Sigmoid colon (tissue), 7 donors: Measurements from ENCODE around the gene ZCCHC17. TPM values are rescaled to one million over a fixed set of nuclear protein-coding genes. Genes with fewer than 3 reads are reported as not detected.

Experiments
- DNase-seq: peaks from one replicate; pipeline ENCODE4 v3.0.0-alpha.2; 2019
- H3K27ac ChIP-seq, 4 donors: fragments of 200-600 bp; sonication (generic); one replicate each; pipeline ENCODE4 v1.5.1; 2016 to 2019; ENCODE audit warnings: mild to moderate bottlenecking in 1 of 4
- H3K27me3 ChIP-seq, 3 donors: fragments of 200-600 bp; sonication (generic); one replicate each; pipeline ENCODE4 v1.5.1; 2019; ENCODE audit warnings: mild to moderate bottlenecking in 1 of 3
- H3K36me3 ChIP-seq, 4 donors: fragments of 200-600 bp; sonication (generic); one replicate each; pipeline ENCODE4 v1.5.1; 2016 to 2019
- H3K4me1 ChIP-seq, 4 donors: fragments of 200-600 bp; sonication (generic); one replicate each; pipeline ENCODE4 v1.5.1; 2017 to 2019
- H3K4me3 ChIP-seq, 4 donors: fragments of 200-600 bp; sonication (generic); one replicate each; pipeline ENCODE4 v1.5.1; 2017 to 2019; ENCODE audit warnings: mild to moderate bottlenecking in 2 of 4, moderate library complexity in 1 of 4
- H3K9me3 ChIP-seq, 4 donors: fragments of 200-600 bp in 3 of 4; sonication (generic) in 3 of 4; one replicate each; pipeline versions ENCODE4 v1.5.1 to v1.6.1; 2013 to 2019
- EP300 ChIP-seq, 4 donors: sonication (generic); formaldehyde crosslinking; IDR thresholded peaks; one replicate each; pipeline ENCODE4 v1.6.1; 2017; ENCODE audit warnings: antibody characterized with exemption in 4 of 4
- POLR2A ChIP-seq, 2 donors: fragments of 450-650 bp; IDR thresholded peaks; one replicate each; pipeline ENCODE4 v1.6.1; 2016; ENCODE audit warnings: antibody characterized with exemption in 2 of 2, mild to moderate bottlenecking in 2 of 2, moderate library complexity in 2 of 2
- POLR2AphosphoS5 ChIP-seq, 4 donors: sonication (generic); formaldehyde crosslinking; IDR thresholded peaks; one replicate each; pipeline ENCODE4 v1.6.1; 2017; ENCODE audit warnings: antibody characterized with exemption in 4 of 4
- WGBS, 2 donors: extraction: QIAGEN DNeasy Blood & Tissue Kit; methylation state at CpG; one replicate each; pipeline ENCODE4 v1.1.7; 2013; 5-methylcytosine and 5-hydroxymethylcytosine counted together
- intact Hi-C: fragments of 100-400 bp; cut with DNase I; formaldehyde crosslinking; loops from one replicate; pipeline ENCODE4 v1.15.1; 2023
- polyA plus RNA-seq, 3 donors: library from polyadenylated mRNA; stranded (reverse); fragments of 200-250 nt; gene quantifications; one replicate each; pipeline ENCODE4 v1.2.3, GENCODE V29; 2013
- total RNA-seq, 4 donors: library from RNA; depleted of rRNA; stranded (reverse); fragments of >200 nt; gene quantifications; one replicate each; pipeline ENCODE4 v1.1.0, GENCODE V29; 2016
- TF ChIP-seq, protein P1 (sequence below), 4 experiments: fragments of 450-650 bp in 3 of 4; fragments of 200-600 bp in 1 of 4; IDR thresholded peaks; one replicate each; pipeline ENCODE4 v1.5.1; 2016 to 2019; ENCODE audit warnings: antibody characterized with exemption in 4 of 4, mild to moderate bottlenecking in 3 of 4, moderate library complexity in 2 of 4
- donor health status: healthy with polysubstance abuse.
- donor health status: Bipolar disorder and iron deficiency.
- donor health status: healthy.

The ZCCHC17 gene
- total and polyA plus RNA-seq, 7 donors: 23.3 to 35.4 (median 29.9) TPM

DNA sequence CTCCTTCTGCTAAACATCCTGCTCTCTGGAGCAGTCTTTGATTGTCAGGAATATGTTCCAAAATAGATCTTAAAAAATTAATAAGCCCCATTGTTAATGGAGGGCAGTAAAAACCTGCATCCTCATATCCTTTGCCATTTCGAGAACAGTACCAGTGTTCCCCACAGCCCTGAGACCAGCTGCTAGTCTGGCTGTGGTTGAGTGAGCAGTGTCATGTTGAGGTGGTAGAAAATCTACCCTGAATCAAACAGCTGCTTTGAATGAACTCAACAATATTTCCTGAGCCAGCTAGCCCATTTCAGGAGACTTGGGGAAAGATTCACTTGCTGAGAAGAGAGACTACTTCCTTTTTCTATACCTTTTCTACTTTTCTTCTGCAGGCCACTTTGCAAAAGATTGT lies 51.6 kb downstream of the ZCCHC17 start:
- WGBS, 2 donors: 77 to 92% methylated on average over 1 of the region's 1 CpG
- Histone ChIP-seq H3K4me3 (no peak overlapping the region), H3K9me3 (no peaks in the 10 kb centered on the region), H3K4me1 (no peaks in the 10 kb centered on the region), H3K27me3 (no peaks in the 10 kb centered on the region), H3K27ac (no peak overlapping the region), H3K36me3 (peaks cover 4 to 72% (median 16%) of the 10 kb centered on the region in 4 donors)
- intact Hi-C loops: no loop called here
- DNase-seq: no peak
- TF ChIP-seq EP300 (IDR thresholded peaks at IDR 0.05): no peak
- TF ChIP-seq POLR2AphosphoS5 (IDR thresholded peaks at IDR 0.05): no peak
- TF ChIP-seq, protein P1, sequence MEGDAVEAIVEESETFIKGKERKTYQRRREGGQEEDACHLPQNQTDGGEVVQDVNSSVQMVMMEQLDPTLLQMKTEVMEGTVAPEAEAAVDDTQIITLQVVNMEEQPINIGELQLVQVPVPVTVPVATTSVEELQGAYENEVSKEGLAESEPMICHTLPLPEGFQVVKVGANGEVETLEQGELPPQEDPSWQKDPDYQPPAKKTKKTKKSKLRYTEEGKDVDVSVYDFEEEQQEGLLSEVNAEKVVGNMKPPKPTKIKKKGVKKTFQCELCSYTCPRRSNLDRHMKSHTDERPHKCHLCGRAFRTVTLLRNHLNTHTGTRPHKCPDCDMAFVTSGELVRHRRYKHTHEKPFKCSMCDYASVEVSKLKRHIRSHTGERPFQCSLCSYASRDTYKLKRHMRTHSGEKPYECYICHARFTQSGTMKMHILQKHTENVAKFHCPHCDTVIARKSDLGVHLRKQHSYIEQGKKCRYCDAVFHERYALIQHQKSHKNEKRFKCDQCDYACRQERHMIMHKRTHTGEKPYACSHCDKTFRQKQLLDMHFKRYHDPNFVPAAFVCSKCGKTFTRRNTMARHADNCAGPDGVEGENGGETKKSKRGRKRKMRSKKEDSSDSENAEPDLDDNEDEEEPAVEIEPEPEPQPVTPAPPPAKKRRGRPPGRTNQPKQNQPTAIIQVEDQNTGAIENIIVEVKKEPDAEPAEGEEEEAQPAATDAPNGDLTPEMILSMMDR (IDR thresholded peaks at IDR 0.05): no peak
- TF ChIP-seq POLR2A (IDR thresholded peaks at IDR 0.05): no peak

DNA sequence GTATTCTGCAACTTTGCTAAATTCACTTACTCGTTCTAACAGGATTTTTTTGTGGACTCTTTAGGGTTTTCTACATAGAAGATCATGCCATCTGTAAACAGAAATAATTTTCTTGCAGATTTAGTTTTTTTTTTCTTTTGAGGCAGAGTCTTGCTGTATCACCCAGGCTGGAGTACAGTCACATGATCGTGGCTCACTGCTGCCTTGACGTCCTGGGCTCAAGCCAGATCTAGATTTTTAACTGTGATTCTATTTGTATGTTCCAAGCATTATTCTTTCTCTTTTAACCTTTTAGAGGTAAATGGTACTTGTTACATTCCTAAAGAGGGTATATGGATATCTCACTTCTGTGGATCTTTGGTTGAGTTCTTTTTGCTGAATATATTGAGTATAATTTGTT lies 57.5 kb downstream of the ZCCHC17 start:
- Histone ChIP-seq H3K9me3 (no peaks in the 10 kb centered on the region), H3K36me3 (peaks cover 4 to 62% (median 10%) of the 10 kb centered on the region in 4 donors), H3K27ac (no peak overlapping the region), H3K4me3 (no peak overlapping the region), H3K4me1 (no peaks in the 10 kb centered on the region), H3K27me3 (no peaks in the 10 kb centered on the region)
- intact Hi-C loops: no loop called here
- WGBS, 2 donors: 75 to 88% methylated on average over 3 of the region's 3 CpGs
- DNase-seq: no peak
- TF ChIP-seq POLR2AphosphoS5 (IDR thresholded peaks at IDR 0.05) (no peak), EP300 (IDR thresholded peaks at IDR 0.05) (no peak), POLR2A (IDR thresholded peaks at IDR 0.05) (no peak)
- TF ChIP-seq, protein P1 (IDR thresholded peaks at IDR 0.05): no peak

DNA sequence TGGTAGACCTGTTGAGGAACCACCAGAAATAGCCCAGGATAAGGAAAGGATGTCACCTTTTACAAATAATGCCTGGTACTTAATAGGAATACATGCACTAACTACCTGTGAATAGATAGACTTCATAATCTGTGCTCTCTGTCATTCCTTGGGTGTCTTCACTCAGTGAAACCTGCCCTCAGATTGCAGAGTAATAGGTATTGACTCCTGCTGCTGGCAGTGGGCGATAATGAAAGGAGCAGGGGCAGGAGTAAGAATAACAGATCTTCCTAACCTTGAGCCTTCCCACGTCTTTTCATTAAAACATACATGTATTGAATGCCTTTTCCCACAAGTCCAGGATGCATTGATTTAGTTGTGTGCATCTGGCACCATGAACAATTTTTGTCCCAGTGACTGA lies 59.6 kb downstream of the ZCCHC17 start:
- H3K27ac ChIP-seq: no peak overlapping the region
- TF ChIP-seq, protein P1 (IDR thresholded peaks at IDR 0.05): no peak
- TF ChIP-seq EP300 (IDR thresholded peaks at IDR 0.05) (no peak), POLR2AphosphoS5 (IDR thresholded peaks at IDR 0.05) (no peak), POLR2A (IDR thresholded peaks at IDR 0.05) (no peak)
- peaks cover 4 to 53% (median 7%) of the 10 kb centered on the region in 4 donors for H3K36me3 ChIP-seq
- H3K4me3 ChIP-seq: no peak overlapping the region
- intact Hi-C loops: no loop called here
- no peaks in the 10 kb centered on the region for H3K9me3 ChIP-seq
- DNase-seq: no peak
- H3K4me1 ChIP-seq: no peaks in the 10 kb centered on the region
- H3K27me3 ChIP-seq: no peaks in the 10 kb centered on the region
- 93 to 99% methylated on average over 2 of the region's 2 CpGs for WGBS, 2 donors

DNA sequence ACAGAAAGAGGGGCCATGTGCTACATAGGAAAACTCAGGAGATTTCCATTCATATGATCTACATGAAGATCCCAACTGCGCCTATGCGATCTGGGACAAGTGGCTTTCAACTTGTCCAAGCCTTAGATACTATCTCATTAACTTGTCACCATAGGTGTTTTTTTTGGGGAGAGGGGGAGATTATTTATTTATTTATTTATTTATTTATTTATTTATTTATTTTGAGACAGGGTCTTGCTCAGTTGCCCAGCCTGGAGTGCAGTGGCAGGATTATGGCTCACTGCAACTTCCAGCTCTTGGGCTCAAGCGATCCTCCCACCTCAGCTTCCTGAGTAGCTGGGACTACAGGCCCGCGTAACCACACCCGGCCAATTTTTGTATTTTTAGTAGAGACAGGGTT lies 64.8 kb downstream of the ZCCHC17 start:
- Histone ChIP-seq H3K36me3 (peaks cover 0 to 46% (median 8%) of the 10 kb centered on the region in 4 donors), H3K27ac (peak overlapping the region in 2 of 4 donors; percentile 57 to 59), H3K4me3 (no peak overlapping the region), H3K9me3 (no peaks in the 10 kb centered on the region), H3K4me1 (peaks cover 0 to 24% (median 0%) of the 10 kb centered on the region in 4 donors), H3K27me3 (no peaks in the 10 kb centered on the region)
- intact Hi-C loops: no loop called here
- TF ChIP-seq POLR2A (IDR thresholded peaks at IDR 0.05): no peak
- no peak for TF ChIP-seq POLR2AphosphoS5 (IDR thresholded peaks at IDR 0.05)
- TF ChIP-seq EP300 (IDR thresholded peaks at IDR 0.05): no peak
- TF ChIP-seq, protein P1 (IDR thresholded peaks at IDR 0.05): no peak
- no peak for DNase-seq
- WGBS, 2 donors: 97 to 99% methylated on average over 6 of the region's 6 CpGs

DNA sequence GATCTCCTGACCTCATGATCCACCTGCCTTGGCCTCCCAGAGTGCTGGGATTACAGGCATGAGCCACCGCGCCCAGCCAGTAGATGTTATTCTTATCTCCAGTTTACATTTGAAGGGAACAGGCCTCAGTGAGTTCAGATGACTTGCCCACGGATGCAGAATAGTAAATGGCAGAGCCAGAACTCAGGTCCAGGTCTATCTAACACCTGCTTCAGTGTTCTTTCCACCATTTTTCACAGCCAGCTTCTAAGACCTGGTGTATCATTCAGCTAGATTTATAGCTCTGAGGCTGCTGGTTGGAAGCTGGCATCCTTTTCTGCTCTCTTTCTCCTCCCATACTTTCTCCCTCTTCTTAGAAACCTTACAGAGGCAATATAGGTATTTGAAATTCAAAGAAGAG lies 65.2 kb downstream of the ZCCHC17 start:
- no peak overlapping the region for H3K4me3 ChIP-seq
- 91 to 95% methylated on average over 3 of the region's 3 CpGs for WGBS, 2 donors
- DNase-seq: no peak
- peaks cover 0 to 24% (median 0%) of the 10 kb centered on the region in 4 donors for H3K4me1 ChIP-seq
- peaks cover 0 to 42% (median 9%) of the 10 kb centered on the region in 4 donors for H3K36me3 ChIP-seq
- H3K9me3 ChIP-seq: no peaks in the 10 kb centered on the region
- H3K27ac ChIP-seq: peak overlapping the region in 2 of 4 donors; percentile 57 to 59
- TF ChIP-seq POLR2AphosphoS5 (IDR thresholded peaks at IDR 0.05) (no peak), EP300 (IDR thresholded peaks at IDR 0.05) (no peak), POLR2A (IDR thresholded peaks at IDR 0.05) (no peak)
- TF ChIP-seq, protein P1 (IDR thresholded peaks at IDR 0.05): no peak
- intact Hi-C loops: no loop called here
- no peaks in the 10 kb centered on the region for H3K27me3 ChIP-seq
